Measurements from ENCODE around the gene ERMARD. TPM values are rescaled to one million over a fixed set of nuclear protein-coding genes. Genes with fewer than 3 reads are reported as not detected.

Gene ERMARD
- total RNA-seq, 1 experiment from 2014 or later, result 17.7 TPM

DNA sequence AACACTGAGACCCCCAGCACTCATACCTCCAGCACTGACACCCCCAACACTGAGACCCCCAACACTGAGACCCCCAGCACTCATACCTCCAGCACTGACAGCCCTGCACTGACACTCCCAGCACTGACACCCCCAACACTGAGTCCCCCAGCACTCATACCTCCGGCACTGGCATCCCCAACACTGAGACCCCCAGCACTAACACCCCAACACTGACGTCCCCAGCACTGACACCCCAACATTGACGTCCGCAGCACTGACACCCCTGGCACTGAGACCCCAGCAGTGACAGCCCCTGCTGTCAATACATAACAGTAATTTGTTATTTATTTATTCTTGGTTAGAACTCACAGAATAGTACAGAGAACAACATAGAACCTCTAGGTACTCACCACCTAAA, 58.0 kb downstream of the ERMARD start:
- H3K27ac Mint-ChIP-seq, result no peak overlapping the region

More for the DNA sequence above, 58.0 kb downstream of the ERMARD start:
- DNase-seq (ENCODE audit: low spot score) (no peak), ATAC-seq (no peak)
- CTCF ChIA-PET, result no interaction called here
- POLR2A ChIA-PET, result no interaction called here
- no peaks in the 10 kb centered on the region for H3K36me3 Mint-ChIP-seq
- H3K4me3 Mint-ChIP-seq, result no peak overlapping the region
- peaks cover 12% of the 10 kb centered on the region for H3K4me1 Mint-ChIP-seq
- peaks cover 6% of the 10 kb centered on the region; the same call in 1 of the 2 replicates for H3K9me3 Mint-ChIP-seq
- peaks cover 31% of the 10 kb centered on the region for H3K27me3 Mint-ChIP-seq (ENCODE audit: low read depth)
- no peak for TF ChIP-seq PRRX2 (CRISPR knock-in tag; IDR thresholded peaks at IDR 0.05)
- TF ChIP-seq MYBL2 (CRISPR knock-in tag; IDR thresholded peaks at IDR 0.05), result no peak
- TF ChIP-seq FOXP1 (CRISPR knock-in tag; IDR thresholded peaks at IDR 0.05; ENCODE audit: borderline replicate concordance), result no peak
- TF ChIP-seq ZNF671 (CRISPR knock-in tag; IDR thresholded peaks at IDR 0.05), result no peak
- TF ChIP-seq PRDM15 (CRISPR knock-in tag; IDR thresholded peaks at IDR 0.05), result no peak
- TF ChIP-seq FOXJ3 (CRISPR knock-in tag; IDR thresholded peaks at IDR 0.05; ENCODE audit: borderline replicate concordance), result no peak
- TF ChIP-seq IRF2 (CRISPR knock-in tag; IDR thresholded peaks at IDR 0.05; ENCODE audit: borderline replicate concordance, low read depth), result no peak
- no peak for TF ChIP-seq GABPB1 (CRISPR knock-in tag; IDR thresholded peaks at IDR 0.05)
- no peak for TF ChIP-seq ATF6 (CRISPR knock-in tag; IDR thresholded peaks at IDR 0.05)
- no peak for TF ChIP-seq ZNF416 (CRISPR knock-in tag; IDR thresholded peaks at IDR 0.05)
- no peak for TF ChIP-seq NR2C2 (CRISPR knock-in tag; IDR thresholded peaks at IDR 0.05)
- TF ChIP-seq ZNF263 (CRISPR knock-in tag; IDR thresholded peaks at IDR 0.05; ENCODE audit: low read depth), result no peak
- no peak for TF ChIP-seq ZNF425 (CRISPR knock-in tag; conservative IDR thresholded peaks at IDR 0.05)
- TF ChIP-seq, protein P1, sequence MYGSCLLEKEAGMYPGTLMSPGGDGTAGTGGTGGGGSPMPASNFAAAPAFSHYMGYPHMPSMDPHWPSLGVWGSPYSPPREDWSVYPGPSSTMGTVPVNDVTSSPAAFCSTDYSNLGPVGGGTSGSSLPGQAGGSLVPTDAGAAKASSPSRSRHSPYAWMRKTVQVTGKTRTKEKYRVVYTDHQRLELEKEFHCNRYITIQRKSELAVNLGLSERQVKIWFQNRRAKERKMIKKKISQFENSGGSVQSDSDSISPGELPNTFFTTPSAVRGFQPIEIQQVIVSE (CRISPR knock-in tag; IDR thresholded peaks at IDR 0.05; ENCODE audit: borderline replicate concordance), result no peak
- no peak for TF ChIP-seq ATF1 (CRISPR knock-in tag; IDR thresholded peaks at IDR 0.05)

Data from WTC11 (cell line).